GM12878 (cell line): ENCODE data around the gene SH3GL2. TPM values are rescaled to one million over a fixed set of nuclear protein-coding genes. Genes with fewer than 3 reads are reported as not detected.

Source experiments
- ATAC-seq: fragments of 200-7000 bp; cut with Tn5 transposase; 3 replicates; pipeline ENCODE4 v1.9.1; 2020; ENCODE audit warnings: mild to moderate bottlenecking, moderate library complexity
- BruUV-seq: library from RNA; stranded (reverse); fragments of 400-500 nt; replicated peaks from 2 replicates; lab custom pipeline; 2021; lab: Mats Ljungman, UMichigan
- CTCF ChIA-PET: fragments of 300-600 bp; sonication (Branson Sonifier 250); formaldehyde crosslinking; extraction: SDS; loops from one replicate; lab custom pipeline; 2021; ENCODE audit warnings: inconsistent platforms; lab: Yijun Ruan, JAX
- POLR2A ChIA-PET: fragments of 350-600 bp; formaldehyde crosslinking; extraction: SDS; loops from one replicate; lab custom pipeline; 2021; ENCODE audit warnings: inconsistent platforms; lab: Charles Lee
- RAD21 ChIA-PET: fragments of 300-600 bp; sonication (Branson Sonifier 250); formaldehyde crosslinking; loops from one replicate; lab custom pipeline; 2023; ENCODE audit warnings: antibody characterized with exemption; ENCODE audit not compliant: unreplicated experiment; lab: Charles Lee
- SMC1A ChIA-PET: fragments of 300-600 bp; sonication (Branson Sonifier 250); formaldehyde crosslinking; loops from one replicate; lab custom pipeline; 2023; ENCODE audit not compliant: unreplicated experiment, uncharacterized antibody; lab: Charles Lee
- DNase-seq: peaks from one replicate; pipeline ENCODE4 v3.0.0-alpha.2; 2011; ENCODE audit warnings: low read depth, low spot score
- FAIRE-seq: peaks from 3 replicates; lab custom pipeline; 2011; peaks lifted over from hg19 to GRCh38; lab: Jason Lieb, UNC
- H2AFZ ChIP-seq: 2 replicates; pipeline ENCODE4 v1.6.0; 2011; ENCODE audit warnings: low read depth, low read length, control low read depth; ENCODE audit not compliant: control insufficient read depth
- H3K27ac ChIP-seq: 2 replicates; pipeline ENCODE4 v1.5.1; 2011; ENCODE audit warnings: control low read depth; ENCODE audit not compliant: control insufficient read depth, insufficient read depth
- H3K27me3 ChIP-seq, 2 experiments: replicated peaks in 1 of 2; 2 replicates each; pipeline versions ENCODE4 v1.6.0 to v1.6.1; 2011; ENCODE audit warnings: low read length in 1 of 2; ENCODE audit not compliant: control insufficient read depth in 2 of 2, insufficient read depth in 2 of 2
- H3K36me3 ChIP-seq, 2 experiments: 2 replicates each; pipeline ENCODE4 v1.5.1; 2011; ENCODE audit warnings: low read length in 1 of 2; ENCODE audit not compliant: control insufficient read depth in 2 of 2, insufficient read depth in 2 of 2
- H3K4me1 ChIP-seq: 2 replicates; pipeline ENCODE4 v1.6.1; 2011; ENCODE audit warnings: mild to moderate bottlenecking, low read length, moderate library complexity, mixed read lengths; ENCODE audit not compliant: control insufficient read depth, insufficient read depth
- H3K4me2 ChIP-seq: 2 replicates; pipeline ENCODE4 v1.6.0; 2011; ENCODE audit warnings: control low read depth; ENCODE audit not compliant: control insufficient read depth, insufficient read depth
- H3K4me3 ChIP-seq: fragments of 200-600 bp; sonication (generic); 2 replicates; pipeline ENCODE4 v1.5.1; 2016
- H3K79me2 ChIP-seq: 2 replicates; pipeline ENCODE4 v1.6.0; 2011; ENCODE audit warnings: low read length; ENCODE audit not compliant: control insufficient read depth, insufficient read depth
- H3K9ac ChIP-seq: 2 replicates; pipeline ENCODE4 v1.8.0; 2011; ENCODE audit warnings: low read length, control low read depth, mixed read lengths; ENCODE audit not compliant: control insufficient read depth, insufficient read depth
- H3K9me3 ChIP-seq: replicated peaks from 3 replicates; pipeline ENCODE4 v1.5.1; 2011; ENCODE audit warnings: mild to moderate bottlenecking, low read length; ENCODE audit not compliant: control insufficient read depth, insufficient read depth
- H4K20me1 ChIP-seq: 2 replicates; pipeline ENCODE4 v1.6.0; 2011; ENCODE audit not compliant: control insufficient read depth, insufficient read depth
- ATF7 ChIP-seq: fragments of 450-650 bp; IDR thresholded peaks from 2 replicates; pipeline ENCODE4 v1.6.1; 2016; ENCODE audit warnings: low read depth, mild to moderate bottlenecking
- BCL11A ChIP-seq: IDR thresholded peaks from 2 replicates; pipeline ENCODE4 v1.6.1; 2011; ENCODE audit warnings: low read depth, low read length
- CBX3 ChIP-seq: fragments of 200-600 bp; sonication (generic); IDR thresholded peaks from 2 replicates; pipeline ENCODE4 v1.6.1; 2016; ENCODE audit warnings: low read depth, borderline replicate concordance
- GABPA ChIP-seq: IDR thresholded peaks from 2 replicates; pipeline ENCODE4 v1.6.1; 2014; ENCODE audit warnings: antibody characterized with exemption, low read depth, mild to moderate bottlenecking, inconsistent platforms
- PML ChIP-seq: IDR thresholded peaks from 2 replicates; pipeline ENCODE4 v1.6.1; 2012; ENCODE audit warnings: low read length, inconsistent platforms
- RAD21 ChIP-seq: IDR thresholded peaks from 2 replicates; pipeline ENCODE4 v1.6.1; 2011; ENCODE audit warnings: mild to moderate bottlenecking, low read depth, low read length, moderate library complexity; ENCODE audit not compliant: insufficient read depth
- SKIL ChIP-seq: fragments of 450-650 bp; IDR thresholded peaks from 2 replicates; pipeline ENCODE4 v1.6.1; 2017; ENCODE audit warnings: mild to moderate bottlenecking, low read depth, inconsistent platforms; ENCODE audit not compliant: poor library complexity, severe bottlenecking
- YBX1 ChIP-seq: fragments of 450-650 bp; IDR thresholded peaks from 2 replicates; pipeline ENCODE4 v1.6.1; 2016; ENCODE audit warnings: antibody characterized with exemption
- YY1 ChIP-seq: IDR thresholded peaks from 2 replicates; pipeline ENCODE4 v1.6.1; 2011; ENCODE audit warnings: low read depth, mild to moderate bottlenecking, low read length
- ZSCAN29 ChIP-seq: fragments of 450-650 bp; IDR thresholded peaks from 2 replicates; pipeline ENCODE4 v1.6.1; 2017; ENCODE audit warnings: mild to moderate bottlenecking, moderate library complexity
- WGBS: methylation state at CpG from one replicate; pipeline ENCODE4 v1.1.6; 2016; ENCODE audit warnings: low lambda C conversion rate; ENCODE audit not compliant: insufficient replicate concordance, insufficient coverage; ENCODE audit errors: missing lambda C conversion rate; 5-methylcytosine and 5-hydroxymethylcytosine counted together
- in situ Hi-C: fragments of 300-500 bp; cut with MboI; formaldehyde crosslinking; loops from 9 replicates; pipeline ENCODE4 v1.14.3; 2018; ENCODE audit warnings: mixed read lengths
- intact Hi-C: fragments of 100-400 bp; cut with micrococcal nuclease; formaldehyde crosslinking; loops from one replicate; pipeline ENCODE4 v1.14.2; 2022; ENCODE audit not compliant: unreplicated experiment
- polyA plus RNA-seq, 11 experiments: library from polyadenylated mRNA; depleted of rRNA in 4 of 11; unstranded in 6 of 11; stranded (reverse) in 5 of 11; fragments of >200 nt; fragmentation: Nextera tagmentation in 4 of 11; fragmentation: Illumina TruSeq in 1 of 11; extraction: Ambion mirVana in 4 of 11; extraction: Trizol in 1 of 11; gene quantifications; 1 replicate in 1 of 11; 2 replicates in 10 of 11; pipeline versions ENCODE4 v1.2.1 to v1.2.3, GENCODE V29; 2011 to 2016; ENCODE audit warnings: inconsistent platforms in 2 of 11, missing spikeins in 2 of 11, low read depth in 1 of 11
- total RNA-seq, 4 experiments: library from RNA; depleted of rRNA in 3 of 4; stranded (reverse); fragments of >200 nt in 3 of 4; fragmentation: Illumina TruSeq in 1 of 4; extraction: Trizol in 1 of 4; gene quantifications; 2 replicates each; pipeline versions ENCODE4 v1.2.1 to v1.2.3, GENCODE V29; 2013 to 2021
- TF ChIP-seq, protein P1 (sequence below): fragments of 450-650 bp; IDR thresholded peaks from 2 replicates; pipeline ENCODE4 v1.6.1; 2017; ENCODE audit warnings: antibody characterized with exemption, mild to moderate bottlenecking, moderate library complexity
- TF ChIP-seq, protein P2 (sequence below): fragments of 150-350 bp; IDR thresholded peaks from 2 replicates; pipeline ENCODE4 v1.6.1; 2016; ENCODE audit warnings: low read depth, low read length

Gene SH3GL2
- total and polyA plus RNA-seq, 10 of the 15 experiments (the other 5 are each of a cell fraction or from before 2014, with no cell fraction given) = not detected

DNA sequence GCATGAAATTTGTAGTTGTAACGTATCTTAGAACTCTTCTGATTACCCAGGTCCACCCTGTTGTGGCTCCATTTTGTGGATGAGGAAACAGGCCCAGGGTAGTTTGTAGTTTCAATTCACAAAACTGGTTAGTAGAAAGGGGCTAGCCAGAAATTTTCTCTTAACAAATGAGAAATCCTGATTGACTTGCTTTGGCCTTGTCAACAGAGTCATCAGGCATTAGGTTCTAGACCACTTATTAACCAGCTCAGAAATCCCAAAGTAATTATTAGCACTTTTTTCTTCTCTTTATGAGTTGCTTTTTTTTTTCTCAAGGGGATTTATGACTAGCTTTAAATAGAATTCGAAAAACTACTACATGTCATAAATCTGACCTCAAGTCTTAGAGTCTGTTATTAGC lies 160.2 kb downstream of the SH3GL2 start:
- no peak for FAIRE-seq

More for the DNA sequence above, 160.2 kb downstream of the SH3GL2 start:
- H3K9ac ChIP-seq = no peak overlapping the region
- H3K79me2 ChIP-seq = no peaks in the 10 kb centered on the region
- WGBS = 3% methylated on average over 2 of the region's 2 CpGs
- ChIA-PET CTCF (no interaction called here), RAD21 (interaction anchor here (0.6 kb wide), 1 partner anchor 1654 kb away, joined by 3 read pairs; no protein-coding TSS in a partner anchor), POLR2A (interaction anchor here (0.6 to 0.7 kb wide), 2 partner anchors 12 to 125 kb away, joined by 3 read pairs; no protein-coding TSS in a partner anchor), SMC1A (no interaction called here)
- H3K9me3 ChIP-seq = no peaks in the 10 kb centered on the region
- H3K4me3 ChIP-seq = no peak overlapping the region
- no peak for ATAC-seq
- in situ Hi-C loops (no loop called here), intact Hi-C loops (no loop called here)
- H3K36me3 ChIP-seq = no peaks in the 10 kb centered on the region
- no TSS peak for BruUV-seq
- no peak overlapping the region for H3K27ac ChIP-seq
- no peaks in the 10 kb centered on the region for H3K4me1 ChIP-seq
- no peaks in the 10 kb centered on the region for H3K27me3 ChIP-seq
- TF ChIP-seq SKIL = no peak
- TF ChIP-seq ATF7 = no peak
- TF ChIP-seq ZSCAN29 = no peak
- TF ChIP-seq YBX1 = no peak
- no peak for TF ChIP-seq GABPA
- no peak for TF ChIP-seq YY1
- no peak for TF ChIP-seq RAD21
- no peak for TF ChIP-seq BCL11A
- no peak for TF ChIP-seq CBX3
- TF ChIP-seq, protein P1, sequence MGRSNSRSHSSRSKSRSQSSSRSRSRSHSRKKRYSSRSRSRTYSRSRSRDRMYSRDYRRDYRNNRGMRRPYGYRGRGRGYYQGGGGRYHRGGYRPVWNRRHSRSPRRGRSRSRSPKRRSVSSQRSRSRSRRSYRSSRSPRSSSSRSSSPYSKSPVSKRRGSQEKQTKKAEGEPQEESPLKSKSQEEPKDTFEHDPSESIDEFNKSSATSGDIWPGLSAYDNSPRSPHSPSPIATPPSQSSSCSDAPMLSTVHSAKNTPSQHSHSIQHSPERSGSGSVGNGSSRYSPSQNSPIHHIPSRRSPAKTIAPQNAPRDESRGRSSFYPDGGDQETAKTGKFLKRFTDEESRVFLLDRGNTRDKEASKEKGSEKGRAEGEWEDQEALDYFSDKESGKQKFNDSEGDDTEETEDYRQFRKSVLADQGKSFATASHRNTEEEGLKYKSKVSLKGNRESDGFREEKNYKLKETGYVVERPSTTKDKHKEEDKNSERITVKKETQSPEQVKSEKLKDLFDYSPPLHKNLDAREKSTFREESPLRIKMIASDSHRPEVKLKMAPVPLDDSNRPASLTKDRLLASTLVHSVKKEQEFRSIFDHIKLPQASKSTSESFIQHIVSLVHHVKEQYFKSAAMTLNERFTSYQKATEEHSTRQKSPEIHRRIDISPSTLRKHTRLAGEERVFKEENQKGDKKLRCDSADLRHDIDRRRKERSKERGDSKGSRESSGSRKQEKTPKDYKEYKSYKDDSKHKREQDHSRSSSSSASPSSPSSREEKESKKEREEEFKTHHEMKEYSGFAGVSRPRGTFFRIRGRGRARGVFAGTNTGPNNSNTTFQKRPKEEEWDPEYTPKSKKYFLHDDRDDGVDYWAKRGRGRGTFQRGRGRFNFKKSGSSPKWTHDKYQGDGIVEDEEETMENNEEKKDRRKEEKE = no peak
- no peak for TF ChIP-seq PML
- TF ChIP-seq, protein P2, sequence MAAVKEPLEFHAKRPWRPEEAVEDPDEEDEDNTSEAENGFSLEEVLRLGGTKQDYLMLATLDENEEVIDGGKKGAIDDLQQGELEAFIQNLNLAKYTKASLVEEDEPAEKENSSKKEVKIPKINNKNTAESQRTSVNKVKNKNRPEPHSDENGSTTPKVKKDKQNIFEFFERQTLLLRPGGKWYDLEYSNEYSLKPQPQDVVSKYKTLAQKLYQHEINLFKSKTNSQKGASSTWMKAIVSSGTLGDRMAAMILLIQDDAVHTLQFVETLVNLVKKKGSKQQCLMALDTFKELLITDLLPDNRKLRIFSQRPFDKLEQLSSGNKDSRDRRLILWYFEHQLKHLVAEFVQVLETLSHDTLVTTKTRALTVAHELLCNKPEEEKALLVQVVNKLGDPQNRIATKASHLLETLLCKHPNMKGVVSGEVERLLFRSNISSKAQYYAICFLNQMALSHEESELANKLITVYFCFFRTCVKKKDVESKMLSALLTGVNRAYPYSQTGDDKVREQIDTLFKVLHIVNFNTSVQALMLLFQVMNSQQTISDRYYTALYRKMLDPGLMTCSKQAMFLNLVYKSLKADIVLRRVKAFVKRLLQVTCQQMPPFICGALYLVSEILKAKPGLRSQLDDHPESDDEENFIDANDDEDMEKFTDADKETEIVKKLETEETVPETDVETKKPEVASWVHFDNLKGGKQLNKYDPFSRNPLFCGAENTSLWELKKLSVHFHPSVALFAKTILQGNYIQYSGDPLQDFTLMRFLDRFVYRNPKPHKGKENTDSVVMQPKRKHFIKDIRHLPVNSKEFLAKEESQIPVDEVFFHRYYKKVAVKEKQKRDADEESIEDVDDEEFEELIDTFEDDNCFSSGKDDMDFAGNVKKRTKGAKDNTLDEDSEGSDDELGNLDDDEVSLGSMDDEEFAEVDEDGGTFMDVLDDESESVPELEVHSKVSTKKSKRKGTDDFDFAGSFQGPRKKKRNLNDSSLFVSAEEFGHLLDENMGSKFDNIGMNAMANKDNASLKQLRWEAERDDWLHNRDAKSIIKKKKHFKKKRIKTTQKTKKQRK = no peak
- DNase-seq = no peak
- H4K20me1 ChIP-seq = no peaks in the 10 kb centered on the region
- no peak overlapping the region for H2AFZ ChIP-seq
- H3K4me2 ChIP-seq = no peak overlapping the region
